M059J (cell line): ENCODE measurements around the gene MAP2K5. TPM values are rescaled to one million over a fixed set of nuclear protein-coding genes. Genes with fewer than 3 reads are reported as not detected.
A peak's percentile ranks its signal among the peaks of the same experiment; 100 is the strongest.

Source experiments
- DNase-seq: peaks from one replicate; pipeline ENCODE4 v3.0.0-alpha.2; 2012; ENCODE audit warnings: low read depth
- total RNA-seq: library from RNA; depleted of rRNA; stranded (reverse); fragments of >200 nt; shearing (Covaris generic); gene quantifications from 2 replicates; pipeline ENCODE4 v1.2.3, GENCODE V29; 2014

The MAP2K5 gene
- total RNA-seq, 1 experiment from 2014 or later, result 5.5 TPM

DNA sequence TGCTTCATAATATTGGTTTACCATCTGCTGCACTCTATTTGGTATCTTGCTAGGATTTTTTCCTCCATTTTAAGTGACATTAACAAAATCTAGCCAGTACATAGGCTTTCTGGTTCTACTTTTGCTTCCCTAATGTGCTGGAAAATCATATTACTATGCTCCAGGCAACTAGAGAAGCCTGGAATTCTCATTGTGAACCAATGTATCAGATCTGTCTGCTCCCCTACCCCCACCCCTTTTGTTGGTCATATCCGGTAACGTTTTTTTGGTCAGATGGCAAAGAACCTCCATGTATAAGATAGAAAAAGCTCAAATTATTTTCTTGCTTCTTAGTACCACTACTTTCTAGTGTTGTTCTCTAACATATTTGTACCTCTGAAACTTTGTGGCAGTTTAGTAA lies 17.1 kb downstream of the MAP2K5 start:
- DNase-seq, result no peak

DNA sequence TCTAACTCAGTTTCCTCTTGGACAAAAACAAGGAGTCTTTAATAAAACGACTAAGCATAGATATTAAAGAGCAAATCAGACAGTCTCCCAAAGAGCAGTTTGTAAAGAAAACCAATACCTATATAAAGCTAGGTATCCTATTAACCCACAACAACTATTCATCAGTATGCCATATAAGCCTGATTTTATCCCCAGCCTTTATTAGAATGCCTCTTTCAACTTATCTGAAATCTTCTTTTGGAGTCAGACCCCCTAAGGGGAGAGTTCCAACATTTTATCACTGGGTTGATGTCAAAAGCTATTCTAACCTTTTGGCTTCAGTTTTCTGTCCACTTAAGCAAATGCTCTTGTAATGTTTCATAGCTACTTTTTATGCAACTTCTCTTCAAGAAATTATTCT lies 17.8 kb downstream of the MAP2K5 start:
- no peak for DNase-seq

DNA sequence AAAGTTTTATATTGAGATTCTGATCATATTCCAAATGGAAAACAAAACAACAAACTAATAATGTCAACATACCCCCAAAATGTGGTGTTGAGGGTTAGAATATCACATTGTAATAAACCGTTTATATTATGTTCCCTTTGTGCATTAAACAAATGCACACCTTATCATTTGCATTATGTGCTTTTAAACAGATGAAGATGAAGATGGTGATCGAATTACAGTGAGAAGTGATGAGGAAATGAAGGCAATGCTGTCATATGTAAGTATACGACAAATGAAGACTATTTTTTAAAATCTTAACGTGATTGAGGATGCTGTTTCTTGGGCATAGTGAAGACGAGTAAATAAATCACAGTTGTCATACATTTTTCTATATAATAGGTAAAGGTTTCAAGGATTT lies 20.6 kb downstream of the MAP2K5 start:
- no peak for DNase-seq

DNA sequence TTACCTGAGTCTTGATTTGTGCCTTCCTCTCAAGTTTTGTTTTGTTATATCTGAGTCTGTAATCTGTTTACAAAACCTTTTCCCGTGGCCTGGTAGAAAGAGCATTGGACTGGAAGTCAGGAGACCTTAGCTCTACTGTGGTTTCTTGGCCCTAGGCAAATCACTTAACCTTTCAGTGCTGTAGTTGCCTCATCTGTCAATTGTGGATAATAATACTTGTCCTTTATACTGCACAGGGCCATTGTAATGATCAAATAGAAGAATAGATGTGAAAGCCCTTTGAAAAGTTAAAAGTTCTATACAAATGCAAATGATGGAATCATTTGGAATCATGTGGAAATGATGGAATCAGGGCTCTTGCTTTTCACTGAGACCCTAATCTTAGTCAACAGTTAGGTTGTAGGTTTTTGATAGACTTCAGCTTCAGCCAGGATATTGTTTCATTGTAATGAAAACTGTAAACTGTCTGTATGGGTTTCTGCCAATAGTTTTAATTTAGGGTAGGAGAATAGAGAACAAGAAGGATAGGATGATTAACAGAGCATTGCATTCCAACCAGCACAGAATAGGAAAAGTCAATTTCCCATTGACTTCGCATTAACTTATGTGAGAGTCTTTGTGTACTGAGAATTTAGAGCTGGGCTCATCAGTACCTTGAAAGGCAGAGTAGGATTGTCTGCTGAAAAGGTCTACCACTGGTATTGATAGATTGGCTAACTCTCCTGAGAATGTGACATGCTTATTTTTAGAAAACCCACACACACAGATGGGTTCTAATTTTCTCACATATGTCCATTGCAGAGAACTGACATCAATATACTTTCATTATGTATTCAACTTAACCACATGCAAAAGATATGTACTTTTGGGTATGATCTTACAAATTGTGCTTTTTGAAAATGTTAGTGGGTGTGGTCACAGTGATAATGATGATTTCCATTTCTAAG lies 21.8 kb downstream of the MAP2K5 start:
- DNase-seq, result no peak

DNA sequence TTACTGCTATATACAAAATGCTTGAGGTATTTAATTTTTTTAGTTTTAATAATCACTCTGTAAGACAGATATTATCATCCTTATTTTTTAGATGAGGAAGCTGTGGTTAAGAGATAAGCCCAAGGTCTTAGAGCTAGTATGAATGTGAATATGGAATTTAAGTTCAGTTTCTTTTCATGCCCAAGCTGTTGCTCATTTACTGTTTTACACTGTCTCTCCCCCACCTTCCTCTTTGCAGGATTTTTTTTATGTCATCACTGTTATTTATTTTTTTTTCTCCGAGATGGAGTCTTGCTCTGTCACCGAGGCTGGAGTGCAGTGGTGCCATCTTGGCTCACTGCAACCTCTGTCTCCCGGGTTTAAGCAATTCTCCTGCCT lies 22.5 kb downstream of the MAP2K5 start:
- no peak for DNase-seq

DNA sequence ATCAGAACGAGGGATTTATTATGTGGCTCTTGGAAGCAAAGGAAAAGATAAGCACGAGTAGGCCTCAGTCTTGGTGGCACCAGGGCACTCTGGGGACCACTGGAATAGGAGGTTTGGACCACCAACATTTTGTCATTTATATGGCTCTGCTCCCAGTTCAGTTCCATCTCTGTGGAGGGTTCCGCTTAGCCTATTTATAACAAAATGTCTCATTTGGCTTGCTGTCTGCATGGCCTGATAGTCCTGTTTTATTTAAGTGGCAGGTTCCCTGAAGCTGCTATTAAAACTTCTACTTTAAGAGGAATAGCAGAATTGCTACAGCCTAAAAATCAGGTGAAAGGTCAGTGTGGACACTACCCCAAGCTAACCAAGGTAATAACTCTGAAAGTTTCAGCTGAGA lies 27.2 kb downstream of the MAP2K5 start:
- DNase-seq, result no peak

DNA sequence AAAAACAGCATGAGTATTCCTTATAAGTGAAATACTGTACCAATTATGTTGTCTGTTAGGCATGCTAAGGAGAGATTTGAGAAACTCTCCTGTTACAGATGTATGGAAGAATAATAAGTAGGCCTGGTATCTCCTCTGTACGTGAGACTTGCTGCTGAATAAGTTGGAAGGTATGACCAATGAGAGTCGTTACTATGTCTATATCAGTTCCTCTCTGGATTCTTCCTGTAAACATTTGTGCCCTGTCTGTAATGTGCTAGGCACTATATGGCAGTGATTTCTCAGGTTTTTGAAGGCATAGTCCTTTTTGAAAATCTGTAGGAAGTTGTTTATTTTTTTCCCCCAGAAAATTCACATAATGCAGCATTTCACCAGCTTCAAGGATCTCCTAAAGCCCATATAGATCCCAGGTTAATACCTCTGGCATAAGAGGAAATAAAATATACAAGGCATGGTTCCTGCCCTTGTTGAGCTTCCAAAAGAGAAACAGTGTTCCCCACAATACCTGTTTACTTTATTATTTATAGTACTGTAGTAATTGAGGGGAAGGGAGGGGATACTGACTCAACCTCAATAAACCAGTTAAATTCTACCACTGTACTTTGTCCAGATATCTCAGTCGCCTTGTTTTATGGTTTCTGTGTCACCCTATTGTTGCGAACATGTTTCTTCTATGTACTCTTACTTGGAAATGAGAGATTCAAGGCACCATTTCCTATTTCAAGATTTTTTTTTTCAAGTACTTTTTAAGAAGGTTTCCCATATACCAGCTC lies 28.6 kb downstream of the MAP2K5 start:
- DNase-seq, result no peak

DNA sequence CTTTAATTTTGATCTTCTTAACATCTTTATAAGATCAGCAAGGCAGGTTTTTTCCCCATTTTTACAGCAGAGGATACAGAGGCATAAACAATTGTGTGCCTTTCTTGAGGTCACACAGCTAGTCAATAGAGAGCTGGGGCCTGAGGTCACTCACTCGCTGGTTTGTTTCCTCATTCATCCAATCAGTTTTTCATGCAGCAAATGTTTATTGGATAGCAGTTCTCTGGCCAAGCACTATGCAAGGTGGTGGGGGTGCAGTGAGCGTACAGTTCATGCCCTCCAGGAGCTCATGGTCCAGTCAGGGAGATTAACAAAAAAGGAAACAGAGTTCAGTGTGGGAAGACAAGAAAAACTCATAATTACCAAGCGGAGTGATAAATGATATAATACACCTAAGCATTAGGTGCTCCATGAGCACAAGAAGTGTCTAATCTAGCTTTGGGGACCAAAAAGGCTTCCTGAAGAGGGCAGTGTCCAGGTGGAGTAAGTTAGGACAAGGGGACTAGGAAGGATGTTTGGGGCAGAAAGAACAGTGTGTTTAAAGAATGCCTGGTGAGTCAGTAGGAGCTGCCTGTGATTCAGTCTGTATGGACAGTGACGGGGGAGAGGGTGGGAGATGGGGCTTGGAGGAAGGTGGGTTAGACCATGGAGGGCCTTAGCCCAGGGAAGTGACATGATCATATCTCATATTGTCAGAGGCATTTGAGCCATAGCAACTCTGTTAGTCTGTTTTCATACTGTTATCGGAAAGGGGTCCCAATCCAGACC lies 29.3 kb downstream of the MAP2K5 start:
- no peak for DNase-seq

DNA sequence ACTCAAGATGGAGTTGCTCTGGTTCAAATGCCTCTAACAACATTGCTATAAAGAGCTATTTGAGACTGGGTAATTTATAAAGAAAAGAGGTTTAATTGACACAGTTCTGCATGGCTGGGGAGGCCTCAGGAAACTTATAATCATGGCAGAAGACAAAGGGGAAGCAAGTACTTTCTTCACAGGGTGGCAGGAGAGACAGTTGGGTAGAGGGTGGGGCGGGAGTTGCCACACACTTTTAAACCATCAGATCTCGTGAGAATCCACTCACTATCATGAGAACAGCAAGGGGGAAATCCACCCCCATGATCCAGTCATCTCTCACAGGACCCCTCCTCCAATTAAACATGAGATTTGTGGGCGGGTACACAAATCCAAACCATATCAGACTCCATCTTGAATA lies 30.7 kb downstream of the MAP2K5 start:
- DNase-seq, result no peak

DNA sequence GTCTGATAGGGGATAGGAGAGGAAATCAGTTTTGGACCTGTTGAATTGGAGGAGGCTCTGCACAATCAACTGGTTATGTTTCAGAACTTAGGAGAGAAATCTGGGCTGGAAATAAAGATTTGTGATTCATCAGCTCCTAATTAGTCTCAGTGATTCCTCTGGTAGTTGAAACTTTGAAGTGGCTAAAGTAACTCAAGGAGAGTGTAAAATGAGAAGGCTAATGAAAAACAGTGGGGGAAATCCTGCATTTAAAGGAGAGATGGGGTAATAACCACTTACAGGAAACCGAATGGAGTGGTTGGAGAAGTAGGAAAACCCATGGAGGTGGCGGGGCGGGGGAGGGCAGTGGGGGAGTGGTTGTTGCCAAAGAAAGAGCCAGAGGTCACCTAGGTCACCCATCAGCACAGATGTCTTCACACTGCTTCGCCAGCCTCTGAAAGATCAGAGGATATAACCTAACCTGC lies 32.6 kb downstream of the MAP2K5 start:
- peak; percentile 38 for DNase-seq

DNA sequence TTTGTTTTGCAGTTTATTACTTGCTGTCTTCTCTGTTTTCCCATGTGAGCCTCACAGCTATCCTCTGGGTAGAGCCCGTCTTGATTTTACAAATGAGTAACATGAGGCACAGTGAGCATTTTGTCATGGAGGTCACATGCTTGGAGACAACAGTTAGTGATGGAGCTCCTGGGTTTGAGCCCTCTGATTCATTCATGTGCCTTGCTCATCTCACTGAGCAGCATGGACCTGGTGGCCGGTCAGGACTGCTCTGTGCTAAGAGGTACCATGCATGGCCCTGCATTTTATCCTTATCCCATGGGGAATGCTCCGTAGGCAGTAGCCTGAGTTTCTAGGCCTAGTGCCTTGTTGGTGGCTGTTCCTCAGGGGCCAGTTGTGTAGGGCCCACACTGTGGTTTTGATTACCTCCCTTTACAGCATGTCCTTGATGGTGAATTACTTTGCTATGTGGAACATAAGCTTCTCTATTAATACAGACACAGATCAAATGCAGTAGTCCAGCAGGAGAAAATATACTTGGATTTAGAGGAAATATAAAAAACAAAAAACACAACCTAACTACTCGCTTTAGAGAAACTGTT lies 35.6 kb downstream of the MAP2K5 start:
- DNase-seq, result no peak

DNA sequence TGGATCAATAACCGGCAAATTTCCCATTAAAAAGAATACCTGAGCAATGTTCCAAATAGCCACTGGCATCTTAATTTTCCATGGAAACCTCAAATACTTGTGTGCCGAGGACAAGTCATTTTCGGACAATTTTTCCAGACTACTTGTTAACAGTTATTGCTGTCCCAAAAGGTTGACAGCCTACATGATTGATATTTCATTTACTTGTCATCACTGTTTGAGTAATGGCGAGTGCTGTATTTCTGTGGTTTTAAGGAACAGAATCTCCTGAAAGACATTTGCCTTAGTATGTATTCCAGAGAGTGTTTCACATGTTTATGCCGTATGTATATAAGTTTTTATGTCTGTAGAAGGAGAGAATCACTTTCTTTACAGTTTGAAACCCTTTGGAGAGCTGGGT lies 36.7 kb downstream of the MAP2K5 start:
- no peak for DNase-seq

DNA sequence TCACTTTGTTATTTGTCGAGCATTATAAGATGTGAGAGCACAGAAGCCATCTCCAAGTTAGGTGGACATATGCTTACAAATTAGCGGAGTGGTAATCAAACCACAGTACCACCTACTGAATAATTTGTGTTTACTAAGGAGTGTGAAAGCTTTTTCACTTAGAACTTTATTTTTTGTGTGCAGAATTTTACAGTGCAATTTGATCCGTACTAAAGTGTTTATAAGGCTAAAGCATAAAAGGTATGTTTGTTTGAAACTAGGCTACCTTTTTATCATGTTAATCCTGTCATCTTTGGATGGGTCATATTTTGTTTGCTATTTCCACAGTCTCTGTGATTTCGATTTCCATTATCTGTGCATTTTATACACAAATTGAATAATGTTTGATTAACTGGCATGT lies 37.5 kb downstream of the MAP2K5 start:
- DNase-seq, result no peak

DNA sequence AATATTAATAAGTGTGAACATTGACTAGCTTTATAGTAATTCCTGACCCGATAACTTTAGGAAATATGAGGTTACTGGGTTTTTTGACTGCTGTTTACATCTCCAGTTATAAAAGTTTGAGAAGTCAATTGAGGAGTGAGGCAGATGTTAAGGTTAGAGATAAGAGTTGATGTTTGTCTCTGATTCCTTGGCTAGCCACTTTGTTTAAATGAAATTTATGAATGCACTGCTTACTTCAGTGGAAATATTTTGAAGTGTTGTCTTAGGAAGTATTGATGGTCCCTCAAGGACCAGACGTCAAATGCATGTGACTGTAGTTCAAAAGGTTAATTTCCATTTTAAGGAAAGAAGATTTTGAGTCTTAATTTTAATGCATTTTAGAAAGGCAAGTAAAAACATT lies 41.7 kb downstream of the MAP2K5 start:
- no peak for DNase-seq

DNA sequence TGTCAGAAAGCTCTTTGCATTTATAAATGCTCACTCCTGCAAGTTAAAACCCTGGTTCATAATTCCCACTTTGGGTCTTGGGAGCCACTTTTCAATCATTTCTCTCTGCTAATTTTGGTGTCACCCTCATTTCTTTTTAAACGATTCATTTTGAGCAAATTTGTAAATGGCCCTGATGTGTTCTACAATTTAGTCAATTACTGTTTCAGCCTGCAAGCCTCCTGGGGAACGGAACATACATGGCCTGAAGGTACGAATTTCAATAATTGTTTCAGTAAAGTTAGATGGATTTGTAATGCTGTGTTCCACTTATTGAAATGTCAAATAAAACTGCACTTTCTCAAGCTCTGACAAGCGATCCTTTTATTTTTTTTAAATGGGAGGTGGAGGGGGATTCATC lies 43.2 kb downstream of the MAP2K5 start:
- no peak for DNase-seq

DNA sequence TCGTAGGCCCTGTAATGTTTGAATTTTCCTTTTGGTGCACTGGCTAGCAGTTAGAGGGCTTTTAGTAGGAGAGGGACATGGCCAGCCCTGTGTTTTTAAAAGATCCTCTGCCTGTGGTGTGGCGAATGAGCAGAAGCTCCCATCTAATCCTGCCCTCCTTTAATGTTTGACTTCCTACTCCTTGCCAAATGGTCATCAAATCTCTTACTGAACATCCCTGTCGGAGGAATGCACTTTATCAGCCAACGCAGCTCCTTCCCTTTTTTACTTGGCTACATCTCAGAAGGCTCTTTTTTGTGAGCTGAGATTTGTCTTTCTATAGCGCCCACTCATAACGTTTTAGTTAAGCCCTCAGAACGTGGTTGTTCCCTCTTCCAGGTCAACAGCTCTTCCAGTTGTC lies 44.8 kb downstream of the MAP2K5 start:
- no peak for DNase-seq

DNA sequence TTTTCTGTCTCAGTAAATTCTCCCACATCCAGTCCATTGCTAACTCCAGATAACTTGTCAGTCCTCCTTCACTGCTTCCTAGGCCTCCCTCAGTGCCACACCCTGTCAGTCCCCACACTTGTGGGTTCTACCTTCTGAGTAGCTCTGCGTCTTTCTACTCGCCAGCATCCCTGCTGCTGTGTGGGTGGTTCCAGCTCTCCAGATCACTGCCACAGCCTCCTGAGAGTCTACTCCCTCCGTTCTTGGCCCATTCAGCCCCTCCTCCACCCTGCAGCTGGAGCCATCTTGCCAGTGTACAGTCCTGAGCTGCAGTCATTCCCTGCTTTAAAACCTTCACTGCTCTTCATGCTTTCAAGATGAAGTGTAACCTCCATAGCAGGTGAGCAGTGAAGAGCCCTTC lies 45.3 kb downstream of the MAP2K5 start:
- no peak for DNase-seq

DNA sequence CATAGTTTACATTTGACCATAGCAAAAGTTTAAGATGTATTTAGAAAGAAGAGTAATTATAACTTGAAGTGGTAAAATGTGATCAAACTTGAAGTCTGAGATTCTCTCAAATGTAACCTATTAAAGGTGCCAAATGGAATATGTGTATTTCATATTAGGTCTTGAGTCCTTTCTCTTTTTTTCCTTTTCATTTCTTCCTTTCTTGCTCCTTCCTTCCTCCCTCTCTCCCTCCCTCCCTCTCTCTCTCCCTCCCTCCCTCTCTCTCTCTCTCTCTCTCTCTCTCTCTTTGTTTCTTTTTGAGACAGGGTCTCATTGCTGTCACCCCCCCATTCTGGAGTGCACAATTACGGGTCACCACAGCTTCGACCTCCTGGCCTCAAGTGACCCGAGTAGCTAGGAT lies 47.7 kb downstream of the MAP2K5 start:
- no peak for DNase-seq

DNA sequence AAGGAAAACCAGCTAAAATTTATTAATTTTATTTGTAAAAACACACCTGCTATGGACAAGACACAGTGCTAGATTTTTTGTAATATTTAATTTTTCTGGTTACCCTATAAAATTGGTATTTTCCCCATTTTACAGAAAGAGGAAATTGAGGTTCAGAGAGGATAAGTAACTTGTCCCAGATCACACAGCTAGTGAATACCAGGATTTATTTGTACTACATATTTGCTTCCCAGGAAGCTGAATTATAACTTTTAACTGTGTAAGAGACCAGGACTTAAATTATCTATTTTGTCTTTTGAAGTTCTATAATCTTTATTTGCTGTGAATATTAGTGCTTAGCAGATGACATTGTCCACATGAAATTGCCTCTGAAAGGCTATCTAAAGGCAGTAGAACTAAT lies 49.7 kb downstream of the MAP2K5 start:
- DNase-seq, result no peak

DNA sequence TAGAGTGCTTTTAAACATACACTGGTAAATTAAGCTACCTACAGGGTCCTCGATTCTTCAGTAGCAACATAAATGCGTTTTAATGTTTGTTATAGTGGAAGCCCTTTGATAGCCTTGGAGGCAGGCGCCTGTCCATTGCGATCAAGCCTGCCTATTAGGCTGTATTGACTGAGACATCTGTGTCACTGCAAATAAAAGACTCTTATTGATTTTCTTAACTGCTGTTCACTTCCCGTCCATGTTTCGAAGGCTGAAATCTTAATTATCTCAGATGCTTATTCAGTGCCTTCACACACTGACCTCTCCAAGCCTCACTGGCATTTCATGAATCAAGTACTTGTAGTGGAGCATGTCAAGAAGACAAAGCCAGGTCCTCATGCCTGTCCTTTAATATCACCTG lies 51.1 kb downstream of the MAP2K5 start:
- no peak for DNase-seq

DNA sequence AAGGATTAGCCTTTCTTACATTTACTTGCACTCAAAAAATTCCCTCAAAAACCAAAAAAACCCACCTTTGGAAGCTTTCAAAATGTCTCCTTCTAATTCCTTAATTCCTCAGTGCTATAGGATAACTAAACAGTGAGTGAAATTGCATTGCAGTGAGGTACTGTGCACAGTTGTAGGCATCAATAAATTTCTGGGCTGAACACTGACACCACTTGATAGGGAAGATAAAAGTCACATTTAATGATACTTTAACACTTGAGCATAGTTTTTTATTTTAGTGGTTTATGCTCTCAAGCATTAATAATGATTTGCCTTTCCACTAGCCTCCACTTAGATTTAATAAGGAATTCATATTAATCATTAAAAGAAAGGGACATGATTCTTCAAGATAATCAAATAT lies 52.3 kb downstream of the MAP2K5 start:
- DNase-seq, result no peak

DNA sequence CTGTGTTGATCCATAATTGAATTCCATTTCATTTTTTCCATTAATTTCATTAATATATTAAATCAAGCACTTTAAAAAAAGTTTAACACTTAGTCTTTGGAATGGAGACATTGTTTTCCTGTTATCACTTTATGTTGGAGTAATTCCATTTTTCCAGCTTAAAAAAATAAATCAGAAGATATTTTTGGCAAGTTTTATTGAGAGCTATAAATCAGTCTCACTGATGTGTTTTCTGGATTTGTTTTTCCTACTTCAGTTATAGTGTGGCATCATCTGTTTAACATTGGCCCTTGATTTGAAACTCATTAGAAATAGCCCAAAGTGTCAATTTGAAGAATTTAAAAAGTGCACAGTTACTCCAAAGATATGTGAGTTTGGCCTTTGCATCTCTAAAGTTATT lies 53.1 kb downstream of the MAP2K5 start:
- no peak for DNase-seq
